Measurements from ENCODE around the gene P3H2.

Gene P3H2

DNA sequence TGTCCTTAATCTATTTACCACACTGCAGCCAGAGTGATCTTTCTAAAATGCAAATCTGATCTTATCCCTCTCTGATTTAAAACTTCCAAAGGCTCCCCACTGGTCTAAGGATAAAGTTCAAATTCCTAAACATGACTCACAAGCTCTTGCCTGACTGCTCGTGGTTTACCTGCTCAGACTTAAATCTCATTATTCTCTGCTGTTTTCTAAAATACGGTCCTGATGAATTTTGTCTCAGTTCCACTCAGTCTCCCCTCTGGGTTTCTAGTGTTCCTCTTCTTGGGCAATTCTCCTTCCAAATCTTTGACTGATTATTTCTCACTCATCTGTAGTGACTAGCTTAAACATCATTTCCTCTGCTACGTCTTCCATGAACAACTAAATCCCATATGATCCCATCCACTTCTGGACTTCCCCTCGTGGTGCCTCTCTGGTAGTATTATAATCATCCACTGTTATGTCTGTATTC is 108.3 kb downstream of the P3H2 start:
- Histone ChIP-seq H3K36me3 (ENCODE audit: insufficient read depth, low read length) (no peaks in the 10 kb centered on the region), H3K9ac (ENCODE audit: low read depth, low read length) (no peak overlapping the region), H3K4me2 (ENCODE audit: insufficient read depth, low read length) (no peak overlapping the region), H3K79me2 (ENCODE audit: insufficient read depth, low read length) (no peaks in the 10 kb centered on the region), H3K27ac (ENCODE audit: low read length) (no peak overlapping the region), H3K4me3 (ENCODE audit: low read depth in 1 of 2, low read length in 2 of 2) (no peak overlapping the region), H3K9me3 (ENCODE audit: insufficient read depth, low read length, severe bottlenecking) (no peaks in the 10 kb centered on the region), H3K27me3 (ENCODE audit: insufficient read depth, low read length, poor library complexity) (peaks cover 4% of the 10 kb centered on the region), H3K4me1 (ENCODE audit: insufficient read depth, low read length) (no peaks in the 10 kb centered on the region), H4K20me1 (ENCODE audit: insufficient read depth, low read length) (no peaks in the 10 kb centered on the region), H2AFZ (ENCODE audit: low read depth, low read length) (no peak overlapping the region)
- DNase-seq (no peak), ATAC-seq (ENCODE audit: insufficient read depth, low read depth) (no peak)
- TF ChIP-seq EZH2 (IDR thresholded peaks at IDR 0.05; ENCODE audit: borderline replicate concordance, low read depth, low read length, severe bottlenecking): no peak
- TF ChIP-seq, protein P1, sequence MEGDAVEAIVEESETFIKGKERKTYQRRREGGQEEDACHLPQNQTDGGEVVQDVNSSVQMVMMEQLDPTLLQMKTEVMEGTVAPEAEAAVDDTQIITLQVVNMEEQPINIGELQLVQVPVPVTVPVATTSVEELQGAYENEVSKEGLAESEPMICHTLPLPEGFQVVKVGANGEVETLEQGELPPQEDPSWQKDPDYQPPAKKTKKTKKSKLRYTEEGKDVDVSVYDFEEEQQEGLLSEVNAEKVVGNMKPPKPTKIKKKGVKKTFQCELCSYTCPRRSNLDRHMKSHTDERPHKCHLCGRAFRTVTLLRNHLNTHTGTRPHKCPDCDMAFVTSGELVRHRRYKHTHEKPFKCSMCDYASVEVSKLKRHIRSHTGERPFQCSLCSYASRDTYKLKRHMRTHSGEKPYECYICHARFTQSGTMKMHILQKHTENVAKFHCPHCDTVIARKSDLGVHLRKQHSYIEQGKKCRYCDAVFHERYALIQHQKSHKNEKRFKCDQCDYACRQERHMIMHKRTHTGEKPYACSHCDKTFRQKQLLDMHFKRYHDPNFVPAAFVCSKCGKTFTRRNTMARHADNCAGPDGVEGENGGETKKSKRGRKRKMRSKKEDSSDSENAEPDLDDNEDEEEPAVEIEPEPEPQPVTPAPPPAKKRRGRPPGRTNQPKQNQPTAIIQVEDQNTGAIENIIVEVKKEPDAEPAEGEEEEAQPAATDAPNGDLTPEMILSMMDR (IDR thresholded peaks at IDR 0.05; ENCODE audit: borderline replicate concordance, extremely low read depth, low read length, poor library complexity, severe bottlenecking): no peak

DNA sequence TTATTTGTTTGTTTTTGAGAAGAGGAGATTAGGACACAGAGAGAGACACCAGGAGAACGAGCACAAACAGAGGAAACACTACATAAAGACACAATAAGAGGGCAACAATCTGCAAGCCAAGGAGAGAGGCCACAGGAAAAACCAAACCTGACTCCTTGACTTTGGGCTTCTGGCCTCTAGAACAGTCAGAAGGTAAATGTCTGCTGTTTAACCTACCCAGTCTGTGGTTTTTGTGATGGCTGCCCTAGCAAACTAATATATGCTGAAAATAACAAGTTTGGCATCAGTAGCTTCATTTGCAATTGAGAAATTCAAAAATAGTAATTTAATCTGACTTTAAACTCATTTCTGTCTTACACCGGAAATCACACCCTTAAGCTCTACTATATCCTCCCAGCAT is 110.2 kb downstream of the P3H2 start:
- no peak overlapping the region for H3K4me2 ChIP-seq (ENCODE audit: insufficient read depth, low read length)
- no peak overlapping the region for H3K4me3 ChIP-seq (ENCODE audit: low read depth in 1 of 2, low read length in 2 of 2)
- TF ChIP-seq, protein P1 (IDR thresholded peaks at IDR 0.05; ENCODE audit: borderline replicate concordance, extremely low read depth, low read length, poor library complexity, severe bottlenecking): no peak
- TF ChIP-seq EZH2 (IDR thresholded peaks at IDR 0.05; ENCODE audit: borderline replicate concordance, low read depth, low read length, severe bottlenecking): no peak
- H3K4me1 ChIP-seq (ENCODE audit: insufficient read depth, low read length): no peaks in the 10 kb centered on the region
- no peak overlapping the region for H3K27ac ChIP-seq (ENCODE audit: low read length)
- H2AFZ ChIP-seq (ENCODE audit: low read depth, low read length): no peak overlapping the region
- no peaks in the 10 kb centered on the region for H3K79me2 ChIP-seq (ENCODE audit: insufficient read depth, low read length)
- ATAC-seq (ENCODE audit: insufficient read depth, low read depth): no peak
- peaks cover 4% of the 10 kb centered on the region for H3K27me3 ChIP-seq (ENCODE audit: insufficient read depth, low read length, poor library complexity)
- no peak overlapping the region for H3K9ac ChIP-seq (ENCODE audit: low read depth, low read length)
- no peaks in the 10 kb centered on the region for H4K20me1 ChIP-seq (ENCODE audit: insufficient read depth, low read length)
- DNase-seq: no peak
- H3K36me3 ChIP-seq (ENCODE audit: insufficient read depth, low read length): no peaks in the 10 kb centered on the region
- H3K9me3 ChIP-seq (ENCODE audit: insufficient read depth, low read length, severe bottlenecking): no peaks in the 10 kb centered on the region

DNA sequence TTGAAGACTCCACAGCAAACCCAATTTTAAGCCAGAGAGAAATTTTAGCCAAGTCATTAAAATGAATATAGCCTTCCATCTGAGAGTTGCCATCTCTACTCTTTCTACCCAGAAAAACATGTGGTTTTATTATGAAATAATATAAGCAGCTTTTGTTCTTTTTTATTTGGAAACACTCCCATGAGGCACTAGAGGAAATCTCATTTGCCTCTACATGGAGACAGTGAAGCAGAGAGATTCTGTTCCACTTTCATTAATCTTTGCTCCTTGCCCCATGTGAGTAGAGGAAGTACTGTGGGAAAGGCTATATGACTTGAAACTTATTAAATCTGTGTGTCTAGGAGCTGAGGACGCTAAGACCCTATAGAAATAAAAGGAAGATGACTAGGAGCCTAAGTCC is 111.1 kb downstream of the P3H2 start:
- H4K20me1 ChIP-seq (ENCODE audit: insufficient read depth, low read length): no peaks in the 10 kb centered on the region
- H3K4me2 ChIP-seq (ENCODE audit: insufficient read depth, low read length): no peak overlapping the region
- H3K27ac ChIP-seq (ENCODE audit: low read length): no peak overlapping the region
- H3K9ac ChIP-seq (ENCODE audit: low read depth, low read length): no peak overlapping the region
- no peaks in the 10 kb centered on the region for H3K4me1 ChIP-seq (ENCODE audit: insufficient read depth, low read length)
- no peak for DNase-seq
- no peaks in the 10 kb centered on the region for H3K9me3 ChIP-seq (ENCODE audit: insufficient read depth, low read length, severe bottlenecking)
- no peak overlapping the region for H2AFZ ChIP-seq (ENCODE audit: low read depth, low read length)
- no peaks in the 10 kb centered on the region for H3K36me3 ChIP-seq (ENCODE audit: insufficient read depth, low read length)
- TF ChIP-seq, protein P1 (IDR thresholded peaks at IDR 0.05; ENCODE audit: borderline replicate concordance, extremely low read depth, low read length, poor library complexity, severe bottlenecking): no peak
- TF ChIP-seq EZH2 (IDR thresholded peaks at IDR 0.05; ENCODE audit: borderline replicate concordance, low read depth, low read length, severe bottlenecking): no peak
- H3K79me2 ChIP-seq (ENCODE audit: insufficient read depth, low read length): no peaks in the 10 kb centered on the region
- H3K4me3 ChIP-seq (ENCODE audit: low read depth in 1 of 2, low read length in 2 of 2): no peak overlapping the region
- ATAC-seq (ENCODE audit: insufficient read depth, low read depth): no peak
- H3K27me3 ChIP-seq (ENCODE audit: insufficient read depth, low read length, poor library complexity): peaks cover 4% of the 10 kb centered on the region

DNA sequence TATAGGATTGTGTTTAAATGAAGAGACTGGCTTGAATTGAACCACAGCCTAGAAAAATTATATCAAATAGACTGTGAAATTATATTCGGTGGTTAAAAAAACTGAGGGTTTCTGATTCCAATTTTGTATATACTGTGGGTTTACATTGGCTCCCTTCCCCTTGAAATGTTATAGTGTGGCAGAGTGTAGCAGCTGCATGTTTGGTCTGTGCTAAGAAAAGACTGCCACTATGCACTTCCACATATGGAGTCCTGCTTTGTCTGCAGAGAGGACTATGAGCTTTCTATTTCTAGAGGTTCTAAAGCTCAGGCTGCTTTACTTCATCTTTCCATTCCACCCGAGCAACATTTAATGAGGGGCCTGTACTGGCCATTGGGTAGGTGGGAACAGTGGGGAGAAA is 112.3 kb downstream of the P3H2 start:
- no peaks in the 10 kb centered on the region for H4K20me1 ChIP-seq (ENCODE audit: insufficient read depth, low read length)
- no peak overlapping the region for H3K4me3 ChIP-seq (ENCODE audit: low read depth in 1 of 2, low read length in 2 of 2)
- H3K36me3 ChIP-seq (ENCODE audit: insufficient read depth, low read length): no peaks in the 10 kb centered on the region
- DNase-seq: no peak
- H3K27ac ChIP-seq (ENCODE audit: low read length): no peak overlapping the region
- no peaks in the 10 kb centered on the region for H3K27me3 ChIP-seq (ENCODE audit: insufficient read depth, low read length, poor library complexity)
- no peak overlapping the region for H3K9ac ChIP-seq (ENCODE audit: low read depth, low read length)
- H3K9me3 ChIP-seq (ENCODE audit: insufficient read depth, low read length, severe bottlenecking): no peaks in the 10 kb centered on the region
- no peak overlapping the region for H2AFZ ChIP-seq (ENCODE audit: low read depth, low read length)
- H3K79me2 ChIP-seq (ENCODE audit: insufficient read depth, low read length): no peaks in the 10 kb centered on the region
- TF ChIP-seq, protein P1 (IDR thresholded peaks at IDR 0.05; ENCODE audit: borderline replicate concordance, extremely low read depth, low read length, poor library complexity, severe bottlenecking): no peak
- no peak for TF ChIP-seq EZH2 (IDR thresholded peaks at IDR 0.05; ENCODE audit: borderline replicate concordance, low read depth, low read length, severe bottlenecking)
- no peak for ATAC-seq (ENCODE audit: insufficient read depth, low read depth)
- H3K4me1 ChIP-seq (ENCODE audit: insufficient read depth, low read length): no peaks in the 10 kb centered on the region
- no peak overlapping the region for H3K4me2 ChIP-seq (ENCODE audit: insufficient read depth, low read length)
